ENCODE measurements around the gene CDKN2C.

GRCh38 chr1:50972766-50973165, 2.7 kb downstream of the CDKN2C start:
- TF ChIP-seq CTCF (IDR thresholded peaks at IDR 0.05) (no peak), POLR2A (IDR thresholded peaks at IDR 0.05) (no peak)

All from heart left ventricle (tissue), 13 donors.